ENCODE results near the gene HTD2.
"Not testable (repeated sequence)": the region's sequence is repeated elsewhere in the genome, so short reads cannot be mapped to it uniquely, and the experiment has no call there.

Gene HTD2

DNA sequence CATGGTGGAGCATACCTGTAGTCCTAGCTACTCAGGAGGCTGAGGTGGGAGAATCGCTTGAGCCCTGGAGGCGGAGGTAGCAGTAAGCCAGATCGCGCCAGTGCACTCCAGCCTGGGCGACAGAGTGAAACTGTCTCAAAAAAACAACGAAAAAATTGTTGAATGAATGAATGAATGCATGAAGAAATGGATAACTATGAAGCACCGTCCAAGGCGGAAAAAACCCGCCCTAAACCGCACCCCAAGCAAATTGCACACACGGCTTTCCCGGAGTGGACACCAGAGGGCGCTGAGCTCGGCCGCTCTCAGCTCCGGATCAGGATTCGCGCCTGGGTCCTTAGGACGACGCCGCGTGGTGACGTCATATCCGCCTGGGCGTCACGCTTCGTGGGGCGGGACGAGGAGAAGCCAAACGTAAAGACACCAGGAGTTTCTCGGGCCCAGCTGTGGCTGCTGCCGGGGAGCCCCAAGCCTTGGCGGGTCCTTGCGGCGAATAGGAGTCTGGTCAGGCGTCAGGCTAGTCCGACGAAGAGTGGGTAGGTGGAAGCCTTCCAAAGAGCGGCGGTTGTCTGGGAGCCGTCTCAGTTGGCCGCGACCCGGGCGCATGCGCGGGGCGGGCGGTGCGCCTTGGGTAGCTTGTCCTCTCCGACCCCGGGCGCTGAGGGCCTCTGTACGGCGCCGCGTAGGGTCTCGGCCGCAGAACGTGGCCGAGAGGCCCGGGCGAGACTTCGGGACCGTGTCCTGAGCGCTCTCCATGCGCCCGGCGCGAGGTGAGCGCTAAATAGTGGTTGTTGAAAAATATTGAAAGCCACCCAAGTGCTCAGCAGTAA is at the start of gene HTD2, which contains the start of gene RPP14:
Gene HTD2, plus strand, starts transcription at position 639 of the 830 bp plus-strand sequence. CDS start 11,094 bp downstream, outside the sequence.
Gene RPP14, plus strand, starts transcription at position 364 of the 830 bp plus-strand sequence. CDS start 4,085 bp downstream, outside the sequence.
- peak; percentile 96 to 99 for DNase-seq (ENCODE audit: low read depth in 2 of 2, low spot score in 1 of 2)

DNA sequence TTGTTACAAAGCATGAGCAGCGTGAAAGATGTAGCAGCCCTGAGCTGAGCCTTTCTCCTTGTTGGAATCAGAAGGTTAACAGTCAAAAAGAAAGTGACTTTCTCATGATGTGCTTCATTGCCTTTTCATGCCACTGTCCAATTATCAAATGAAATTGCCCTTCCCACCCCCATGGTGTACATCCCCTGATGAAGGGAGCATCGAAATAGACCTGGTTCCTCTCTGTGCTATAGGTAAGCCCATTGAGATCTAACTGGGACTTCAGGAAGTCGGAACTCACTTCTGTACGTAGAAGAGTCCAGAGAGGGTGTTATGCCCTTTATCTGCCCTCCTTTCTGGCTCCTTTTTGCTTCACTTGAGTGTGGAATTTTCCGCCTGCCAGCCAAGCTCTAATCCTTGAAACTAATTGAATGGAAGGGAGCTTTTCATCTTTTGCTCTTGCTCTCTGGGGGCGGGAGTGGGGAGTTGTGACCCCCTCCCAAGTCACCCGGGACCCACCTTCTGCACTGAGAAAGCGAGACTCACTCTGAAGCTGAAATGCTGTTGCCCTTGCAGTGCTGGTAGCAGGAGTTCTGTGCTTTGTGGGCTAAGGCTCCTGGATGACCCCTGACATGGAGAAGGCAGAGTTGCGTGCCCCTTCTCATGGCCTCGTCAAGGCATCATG is 47.8 kb upstream of the HTD2 start:
- no peak for DNase-seq (ENCODE audit: low read depth in 2 of 2, low spot score in 1 of 2)

DNA sequence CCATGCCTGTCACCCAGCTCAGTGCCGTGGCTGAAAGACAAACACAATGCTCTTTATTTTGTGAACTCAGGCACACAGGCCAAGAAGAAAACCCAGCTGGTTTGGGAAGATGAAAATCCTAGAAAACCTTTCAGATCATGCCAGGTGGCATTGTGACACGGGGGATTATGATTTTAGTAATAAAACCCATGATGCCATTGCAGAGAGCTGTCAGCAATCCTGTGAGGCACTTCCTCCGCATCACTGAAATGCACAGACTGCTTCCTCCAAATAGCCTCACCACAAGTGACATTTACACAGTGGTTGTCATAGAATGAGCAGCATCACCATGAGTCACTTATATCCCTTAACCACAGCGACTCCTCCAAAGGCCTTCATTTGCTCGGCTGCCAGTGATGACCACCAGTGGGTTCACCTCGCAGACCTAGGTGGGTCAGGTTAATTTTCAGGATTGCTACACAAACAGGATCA is 46.0 kb upstream of the HTD2 start:
- no peak for DNase-seq (ENCODE audit: low read depth in 2 of 2, low spot score in 1 of 2)

DNA sequence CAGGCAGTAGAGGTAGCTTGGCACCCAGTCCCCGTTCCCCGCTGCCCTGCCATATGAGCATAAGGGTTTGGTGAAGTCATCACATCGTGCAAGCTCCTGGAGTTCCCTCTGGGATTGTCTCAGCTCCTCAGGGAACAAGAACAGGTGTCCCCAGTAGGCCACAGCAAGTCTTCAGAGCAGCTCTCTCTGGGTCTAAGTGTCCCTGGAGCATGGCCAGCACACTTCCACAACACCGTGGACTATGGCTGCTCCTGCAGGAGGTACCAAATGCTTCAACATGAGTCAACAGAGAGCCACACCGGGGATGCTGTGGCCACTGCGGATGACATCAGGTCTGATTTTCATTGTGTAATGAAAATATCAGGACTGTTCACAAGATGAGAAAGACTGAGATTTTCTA is 45.6 kb upstream of the HTD2 start:
- DNase-seq (ENCODE audit: low read depth in 2 of 2, low spot score in 1 of 2), result no peak

DNA sequence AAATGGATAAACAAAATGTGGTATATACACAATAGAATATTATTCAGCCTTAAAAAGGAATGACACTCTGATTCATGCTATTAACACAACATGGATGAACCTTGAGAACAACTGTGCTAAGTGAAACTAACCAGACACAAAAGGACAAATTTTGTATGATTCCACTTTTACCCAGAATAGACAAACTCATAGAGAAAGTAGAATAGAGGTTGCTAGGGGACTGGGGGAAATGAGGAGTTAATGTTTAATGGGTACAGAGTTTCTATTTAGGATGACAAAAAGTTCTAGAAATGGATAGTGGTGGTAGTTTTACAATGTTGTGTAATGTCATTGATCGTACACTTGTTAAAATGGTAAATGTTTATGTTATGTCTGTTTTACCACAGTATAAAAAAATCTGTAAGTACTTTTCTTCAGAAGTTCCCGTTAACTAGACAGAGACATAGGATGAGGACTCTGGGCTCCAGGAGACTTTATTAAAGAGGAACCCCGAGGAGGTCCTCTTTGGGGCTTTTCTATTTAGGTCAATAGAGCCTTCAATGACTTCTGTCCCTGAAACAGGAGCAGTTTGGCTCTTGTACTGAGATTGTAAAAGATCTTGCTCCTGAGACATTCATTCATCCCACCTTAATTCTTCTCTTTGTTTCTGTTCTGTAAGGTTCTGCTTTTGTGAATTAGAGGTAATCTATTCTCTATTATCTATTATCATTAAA is 44.2 kb upstream of the HTD2 start:
- no peak for DNase-seq (ENCODE audit: low read depth in 2 of 2, low spot score in 1 of 2)

DNA sequence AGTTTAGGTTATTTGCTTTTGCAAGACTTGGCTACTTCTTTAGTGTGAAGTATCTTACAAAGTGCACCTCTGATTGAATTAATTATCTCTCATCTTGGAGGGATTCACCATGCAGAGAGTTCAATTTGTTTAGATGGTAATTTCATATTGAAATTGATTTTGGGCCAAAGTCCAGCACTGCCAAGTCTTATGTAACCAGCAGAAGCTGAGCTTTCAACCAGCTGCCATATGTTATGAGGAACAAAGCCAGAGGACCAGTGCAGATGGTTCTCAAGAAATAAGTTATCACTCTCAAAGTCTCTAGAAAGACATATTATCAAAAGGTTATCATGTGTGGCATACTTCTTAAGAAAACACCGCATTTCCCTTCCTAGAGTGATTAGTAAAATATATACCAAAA is 39.7 kb upstream of the HTD2 start:
- DNase-seq (ENCODE audit: low read depth in 2 of 2, low spot score in 1 of 2), result no peak

DNA sequence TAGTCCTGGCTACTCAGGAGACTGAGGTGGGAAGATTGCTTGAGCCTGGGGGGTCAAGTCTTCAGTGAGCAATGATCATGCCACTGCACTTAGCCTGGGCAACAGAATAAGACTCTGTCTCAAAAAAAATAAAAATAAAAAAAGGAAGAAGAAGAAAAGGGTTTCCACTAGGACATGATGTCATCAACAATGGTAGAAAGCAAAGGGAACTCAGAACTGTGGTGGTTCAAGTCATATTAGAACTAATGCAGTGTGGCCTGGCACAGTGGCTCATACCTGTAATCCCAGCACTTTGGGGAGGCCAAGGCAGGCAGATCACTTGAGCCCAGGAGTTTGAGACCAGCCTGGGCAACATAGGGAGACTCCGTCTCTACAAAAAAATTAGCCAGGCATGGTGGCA is 38.8 kb upstream of the HTD2 start:
- DNase-seq (ENCODE audit: low read depth in 2 of 2, low spot score in 1 of 2), result not testable (repeated sequence)

DNA sequence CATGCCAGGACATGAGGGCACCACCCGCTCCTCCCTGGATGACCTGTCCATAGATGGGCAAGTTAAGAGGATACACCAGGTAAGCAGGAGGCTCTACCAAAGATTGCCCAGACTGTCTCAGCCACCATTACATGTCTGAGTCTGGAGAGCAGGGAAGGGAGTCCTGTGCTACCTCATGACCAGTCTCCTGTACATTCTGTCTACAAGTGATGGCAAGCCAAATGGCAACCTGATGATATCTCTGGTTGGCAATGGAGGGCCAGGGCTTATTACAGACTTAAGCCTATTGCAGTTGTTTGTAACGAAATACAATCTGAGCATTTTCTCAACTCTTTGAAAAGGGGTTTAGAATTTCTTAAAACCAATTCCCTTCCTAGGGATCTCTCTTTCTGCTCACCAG is 37.0 kb upstream of the HTD2 start:
- DNase-seq (ENCODE audit: low read depth in 2 of 2, low spot score in 1 of 2), result no peak

DNA sequence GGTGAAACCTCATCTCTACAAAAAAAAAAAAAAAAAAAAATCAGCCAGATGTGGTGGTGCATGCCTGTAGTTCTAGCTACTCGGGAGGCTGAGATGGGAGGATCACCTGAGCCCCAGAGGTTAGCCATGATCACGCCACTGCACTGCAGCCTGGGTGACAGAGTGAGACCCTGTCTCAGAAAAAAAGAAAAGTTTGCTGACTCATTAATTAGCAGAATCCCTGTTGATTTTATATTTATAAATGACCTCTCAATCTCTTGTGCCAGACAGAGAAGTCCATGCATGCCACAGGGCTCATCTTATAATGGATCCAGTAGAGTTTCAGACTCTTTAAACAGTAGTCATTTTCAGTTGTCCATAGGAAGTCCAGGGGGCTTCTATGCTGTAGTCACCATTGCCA is 35.8 kb upstream of the HTD2 start:
- no peak for DNase-seq (ENCODE audit: low read depth in 2 of 2, low spot score in 1 of 2)

DNA sequence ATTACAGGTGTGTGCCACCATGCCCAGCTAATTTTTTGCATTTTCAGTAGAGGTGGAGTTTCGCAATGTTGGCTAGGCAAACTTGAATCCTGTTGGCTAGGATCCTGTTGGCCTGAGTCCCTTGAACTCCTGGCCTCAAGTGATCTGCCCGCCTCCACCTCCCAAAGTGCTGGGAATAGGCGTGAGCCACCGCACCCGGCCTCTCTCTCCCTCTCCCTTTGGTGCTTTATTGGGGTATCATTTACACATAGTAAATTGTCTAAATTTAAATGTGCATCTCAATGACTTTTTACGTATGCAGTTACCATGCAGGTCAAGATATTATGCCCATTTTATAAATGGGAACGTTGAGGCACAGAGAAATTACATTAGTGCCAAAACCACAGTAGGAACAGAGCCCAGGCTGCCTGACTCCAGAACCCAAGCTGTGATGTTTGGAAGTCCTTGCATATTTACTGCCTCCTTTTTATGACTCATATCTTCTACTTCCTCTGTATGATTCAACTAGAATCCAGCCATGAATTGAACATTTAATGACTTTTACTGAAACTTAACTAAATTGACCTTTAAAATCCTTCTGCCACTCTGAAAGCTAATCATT is 34.3 kb upstream of the HTD2 start:
- DNase-seq (ENCODE audit: low read depth in 2 of 2, low spot score in 1 of 2), result no peak

DNA sequence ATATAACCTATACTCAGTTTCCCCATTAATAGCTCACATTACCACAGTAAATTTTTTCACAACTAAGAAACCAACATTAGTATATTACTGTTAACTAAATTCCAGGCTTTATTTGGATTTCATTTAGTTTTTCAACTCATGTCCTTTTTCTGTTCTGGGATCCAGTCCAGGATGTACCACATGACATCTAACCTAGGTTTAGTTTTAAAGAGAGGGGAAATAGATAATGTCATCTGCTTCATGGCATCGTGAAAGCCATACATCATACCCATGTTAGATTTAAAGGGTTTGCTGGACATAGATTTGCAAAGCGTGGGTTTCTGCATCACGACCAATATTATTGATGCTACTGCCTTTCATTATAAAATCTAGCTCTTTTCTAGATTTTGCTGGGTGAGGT is 33.4 kb upstream of the HTD2 start:
- no peak for DNase-seq (ENCODE audit: low read depth in 2 of 2, low spot score in 1 of 2)

DNA sequence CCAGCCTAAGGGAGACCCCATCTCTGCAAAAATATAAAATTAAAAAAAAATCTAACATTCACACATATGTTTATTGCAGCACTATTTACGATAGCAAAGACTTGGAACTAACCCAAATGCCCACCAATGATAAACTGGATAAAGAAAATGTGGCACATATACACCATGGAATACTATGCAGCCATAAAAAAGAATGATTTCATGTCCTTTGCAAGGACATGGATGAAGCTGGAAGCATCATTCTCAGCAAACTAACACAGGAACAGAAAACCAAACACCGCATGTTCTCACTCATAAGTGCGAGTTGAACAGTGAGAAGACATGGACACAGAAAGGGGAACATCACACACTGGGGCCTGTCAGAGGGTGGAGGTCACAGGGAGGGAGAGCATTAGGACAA is 33.0 kb upstream of the HTD2 start:
- DNase-seq (ENCODE audit: low read depth in 2 of 2, low spot score in 1 of 2), result not testable (repeated sequence)

DNA sequence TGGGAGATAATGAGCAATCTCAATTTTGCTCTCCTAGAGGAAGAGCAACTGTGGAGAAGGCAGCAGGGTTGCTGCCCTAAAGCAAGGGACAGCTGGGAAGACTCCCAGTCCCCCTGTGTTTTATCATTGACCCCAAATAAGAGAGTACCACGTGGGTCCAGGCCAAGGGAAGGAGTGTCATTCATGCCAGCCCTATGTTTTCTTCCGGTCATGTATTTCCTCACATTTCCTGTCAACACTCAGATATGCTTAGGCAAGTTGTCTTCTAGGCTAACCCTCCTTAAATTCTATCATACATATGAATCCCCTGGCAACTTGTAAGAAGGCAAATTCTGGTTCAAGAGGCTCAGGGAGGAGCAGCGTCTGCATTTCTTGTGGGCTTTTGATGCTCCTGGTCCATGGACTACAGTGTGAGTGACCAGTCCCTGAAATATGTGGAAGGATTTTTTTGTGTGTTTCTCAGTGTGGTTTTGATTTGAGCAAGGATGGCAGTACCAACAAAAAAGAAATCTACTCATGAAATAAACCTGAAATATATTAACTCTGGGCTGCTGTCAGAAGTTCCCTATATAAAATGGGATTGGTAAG is 32.2 kb upstream of the HTD2 start:
- DNase-seq (ENCODE audit: low read depth in 2 of 2, low spot score in 1 of 2), result no peak

DNA sequence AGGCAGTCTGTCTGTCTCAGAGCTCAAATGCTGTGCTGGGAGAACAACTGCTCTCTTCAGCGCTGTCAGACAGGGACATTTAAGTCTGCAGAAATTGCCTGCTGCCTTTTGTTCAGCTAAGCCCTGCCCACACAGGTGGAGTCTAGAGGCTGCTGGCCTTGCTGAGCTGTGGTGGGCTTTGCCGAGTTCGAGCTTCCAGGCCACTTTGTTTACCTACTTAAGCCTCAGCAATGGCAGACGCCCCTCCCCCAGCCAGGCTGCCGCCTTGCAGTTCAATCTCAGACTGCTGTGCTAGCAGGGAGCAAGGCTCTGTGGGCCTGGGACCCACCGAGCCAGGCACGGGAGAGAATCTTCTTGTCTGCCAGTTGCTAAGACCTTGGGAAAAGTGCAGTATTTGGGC is 25.3 kb upstream of the HTD2 start:
- DNase-seq (ENCODE audit: low read depth in 2 of 2, low spot score in 1 of 2), result no peak

DNA sequence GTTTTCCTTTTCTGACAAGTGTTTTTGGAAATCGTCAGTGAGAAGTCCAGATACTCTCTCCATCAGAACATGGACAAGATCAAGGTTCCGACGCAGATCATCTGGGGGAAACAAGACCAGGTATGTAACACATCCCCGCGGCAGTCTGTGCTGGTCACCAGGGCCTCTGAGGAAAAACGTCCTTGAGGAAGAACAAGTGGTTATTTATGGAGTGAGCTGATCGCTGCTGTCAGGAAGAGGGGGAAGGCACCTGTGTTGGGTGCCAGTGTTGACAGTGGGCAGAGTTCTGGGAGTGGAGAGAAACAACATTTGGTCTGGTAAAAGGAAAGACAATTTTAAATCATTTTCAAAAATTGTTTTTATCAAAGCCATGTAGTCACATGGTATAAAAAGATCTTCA is 21.0 kb upstream of the HTD2 start:
- no peak for DNase-seq (ENCODE audit: low read depth in 2 of 2, low spot score in 1 of 2)

DNA sequence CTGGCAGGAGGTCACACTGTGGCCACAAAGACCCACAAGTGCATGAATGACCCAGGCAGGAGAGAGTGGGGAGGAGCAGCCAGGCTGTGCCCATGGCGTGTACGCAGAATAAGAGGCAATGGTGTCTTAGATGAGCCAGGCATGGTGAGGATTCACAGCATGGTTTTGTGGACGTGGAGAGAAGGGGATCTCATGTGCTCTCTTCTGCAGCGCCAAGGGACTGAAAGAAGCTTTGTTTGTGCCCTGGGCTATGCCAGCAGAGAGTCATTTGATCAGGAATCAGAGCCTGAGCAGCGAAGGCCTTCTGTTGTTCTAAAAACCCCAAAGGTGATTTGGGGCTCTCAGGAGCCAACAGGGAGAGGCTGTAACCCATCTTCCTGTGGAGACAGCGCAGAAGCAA is 19.0 kb upstream of the HTD2 start:
- no peak for DNase-seq (ENCODE audit: low read depth in 2 of 2, low spot score in 1 of 2)

DNA sequence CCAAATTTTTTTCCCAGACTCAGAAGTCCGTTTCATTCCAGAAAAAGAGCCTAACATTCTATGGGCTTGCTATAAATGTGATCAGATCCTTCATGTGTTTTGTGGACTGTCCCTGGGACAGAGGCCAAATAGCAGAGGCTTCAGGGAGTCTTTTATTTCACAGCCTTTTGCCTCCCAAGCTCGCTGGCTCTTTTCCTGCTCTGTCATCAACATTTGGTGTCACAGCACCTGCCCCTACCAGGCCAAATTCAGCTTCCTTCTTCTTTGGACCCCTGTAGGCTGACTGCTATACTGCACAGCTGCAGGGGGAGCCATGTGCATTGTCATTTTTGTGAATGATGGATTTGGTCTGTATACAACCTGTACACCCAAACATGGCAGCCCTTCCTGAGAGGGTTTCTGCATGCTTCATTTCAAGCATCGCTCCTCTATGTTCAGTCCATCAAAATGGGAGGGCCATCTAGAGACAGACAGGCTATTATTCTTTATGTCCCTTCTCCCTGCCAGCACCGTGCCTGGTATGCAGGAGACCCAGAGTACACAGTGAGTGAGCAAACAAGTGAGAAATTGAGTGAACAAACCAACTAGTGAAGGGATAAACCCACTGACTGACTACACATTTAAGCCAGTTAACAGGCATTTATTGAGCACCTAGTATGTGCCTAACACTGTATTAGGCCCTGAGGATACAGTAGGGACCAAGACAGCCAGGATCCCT is 18.1 kb upstream of the HTD2 start:
- DNase-seq (ENCODE audit: low read depth in 2 of 2, low spot score in 1 of 2), result no peak

DNA sequence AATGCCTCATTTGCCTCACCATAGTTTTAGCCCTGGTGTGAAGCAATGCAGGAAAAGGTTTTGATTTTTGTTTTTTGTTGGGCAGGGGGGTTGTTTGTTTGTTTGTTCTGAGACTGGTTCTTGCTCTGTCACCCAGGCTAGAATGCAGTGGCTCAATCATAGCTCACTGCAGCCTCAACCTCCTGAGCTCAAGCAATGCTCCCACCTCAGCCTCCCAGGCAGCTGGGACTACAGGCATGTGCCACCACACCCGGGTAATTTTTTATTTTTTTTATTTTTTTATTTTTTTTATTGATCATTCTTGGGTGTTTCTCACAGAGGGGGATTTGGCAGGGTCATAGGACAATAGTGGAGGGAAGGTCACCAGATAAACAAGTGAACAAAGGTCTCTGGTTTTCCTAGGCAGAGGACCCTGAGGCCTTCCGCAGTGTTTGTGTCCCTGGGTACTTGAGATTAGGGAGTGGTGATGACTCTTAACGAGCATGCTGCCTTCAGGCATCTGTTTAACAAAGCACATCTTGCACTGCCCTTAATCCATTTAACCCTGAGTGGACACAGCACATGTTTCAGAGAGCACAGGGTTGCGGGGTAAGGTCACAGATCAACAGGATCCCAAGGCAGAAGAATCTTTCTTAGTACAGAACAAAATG is 17.2 kb upstream of the HTD2 start:
- DNase-seq (ENCODE audit: low read depth in 2 of 2, low spot score in 1 of 2), result not testable (repeated sequence)

DNA sequence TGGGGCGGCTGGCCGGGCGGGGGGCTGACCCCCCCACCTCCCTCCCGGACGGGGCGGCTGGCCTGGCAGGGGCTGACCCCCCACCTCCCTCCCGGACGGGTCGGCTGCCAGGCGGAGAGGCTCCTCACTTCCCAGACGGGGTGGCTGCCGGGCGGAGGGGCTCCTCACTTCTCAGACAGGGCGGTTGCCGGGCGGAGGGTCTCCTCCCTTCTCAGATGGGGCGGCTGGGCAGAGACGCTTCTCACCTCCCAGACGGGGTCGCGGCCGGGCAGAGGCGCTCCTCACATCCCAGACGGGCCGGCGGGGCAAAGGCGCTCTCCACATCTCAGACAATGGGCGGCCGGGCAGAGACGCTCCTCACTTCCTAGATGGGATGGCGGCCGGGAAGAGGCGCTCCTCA is 15.9 kb upstream of the HTD2 start:
- DNase-seq (ENCODE audit: low read depth in 2 of 2, low spot score in 1 of 2), result not testable (repeated sequence)
